Esophagus muscularis mucosa (tissue), 4 donors: ENCODE measurements around the gene TMEM39A. TPM values are rescaled to one million over a fixed set of nuclear protein-coding genes. Genes with fewer than 3 reads are reported as not detected.

Experiments used
- DNase-seq: peaks from one replicate; pipeline ENCODE4 v3.0.0-alpha.2; 2017; ENCODE audit errors: extremely low spot score
- H3K27ac ChIP-seq, 4 donors: fragments of 200-600 bp; sonication (generic); replicated peaks in 1 of 4; 1 replicate in 3 of 4; 2 replicates in 1 of 4; pipeline ENCODE4 v1.5.1; 2016 to 2019; ENCODE audit warnings: mild to moderate bottlenecking in 1 of 4
- H3K27me3 ChIP-seq, 4 donors: fragments of 200-600 bp; sonication (generic); one replicate each; pipeline versions ENCODE4 v1.5.1 to v1.6.0; 2016 to 2019
- H3K36me3 ChIP-seq, 4 donors: fragments of 200-600 bp; sonication (generic); one replicate each; pipeline ENCODE4 v1.5.1; 2016 to 2019
- H3K4me1 ChIP-seq, 4 donors: fragments of 200-600 bp; sonication (generic); one replicate each; pipeline ENCODE4 v1.5.1; 2016 to 2019
- H3K4me3 ChIP-seq, 4 donors: fragments of 200-600 bp; sonication (generic); 1 replicate in 2 of 4; 2 replicates in 2 of 4; pipeline ENCODE4 v1.5.1; 2016 to 2019; ENCODE audit warnings: mild to moderate bottlenecking in 4 of 4, moderate library complexity in 1 of 4
- H3K9me3 ChIP-seq, 4 donors: fragments of 200-600 bp; sonication (generic); 1 replicate in 3 of 4; 2 replicates in 1 of 4; pipeline ENCODE4 v1.5.1; 2016 to 2019
- EP300 ChIP-seq: sonication (generic); formaldehyde crosslinking; IDR thresholded peaks from one replicate; pipeline ENCODE4 v1.6.1; 2017; ENCODE audit warnings: antibody characterized with exemption
- POLR2A ChIP-seq: fragments of 450-650 bp; IDR thresholded peaks from one replicate; pipeline ENCODE4 v1.6.1; 2017; ENCODE audit warnings: antibody characterized with exemption, moderate library complexity, mild to moderate bottlenecking, low read depth
- POLR2AphosphoS5 ChIP-seq, 2 donors: sonication (generic); formaldehyde crosslinking; IDR thresholded peaks; one replicate each; pipeline ENCODE4 v1.6.1; 2017; ENCODE audit warnings: antibody characterized with exemption in 2 of 2
- WGBS: methylation state at CpG from one replicate; pipeline ENCODE4 v1.1.5; 2018; 5-methylcytosine and 5-hydroxymethylcytosine counted together
- intact Hi-C: fragments of 100-400 bp; cut with DNase I; formaldehyde crosslinking; loops from one replicate; pipeline ENCODE4 v1.15.1; 2023
- total RNA-seq, 4 donors: library from RNA; depleted of rRNA; stranded (reverse); fragments of >200 nt; gene quantifications; one replicate each; pipeline versions ENCODE4 v1.1.0 to v1.2.1, GENCODE V29; 2016
- TF ChIP-seq, protein P1 (sequence below), 3 experiments: fragments of 200-600 bp in 2 of 3; fragments of 450-650 bp in 1 of 3; sonication (generic) in 2 of 3; IDR thresholded peaks; one replicate each; pipeline ENCODE4 v1.5.1; 2017 to 2019; ENCODE audit warnings: antibody characterized with exemption in 3 of 3, mild to moderate bottlenecking in 2 of 3, moderate library complexity in 1 of 3

TMEM39A gene
- total RNA-seq, 4 donors from 2014 or later: 10.0 to 34.3 (median 25.9) TPM

DNA sequence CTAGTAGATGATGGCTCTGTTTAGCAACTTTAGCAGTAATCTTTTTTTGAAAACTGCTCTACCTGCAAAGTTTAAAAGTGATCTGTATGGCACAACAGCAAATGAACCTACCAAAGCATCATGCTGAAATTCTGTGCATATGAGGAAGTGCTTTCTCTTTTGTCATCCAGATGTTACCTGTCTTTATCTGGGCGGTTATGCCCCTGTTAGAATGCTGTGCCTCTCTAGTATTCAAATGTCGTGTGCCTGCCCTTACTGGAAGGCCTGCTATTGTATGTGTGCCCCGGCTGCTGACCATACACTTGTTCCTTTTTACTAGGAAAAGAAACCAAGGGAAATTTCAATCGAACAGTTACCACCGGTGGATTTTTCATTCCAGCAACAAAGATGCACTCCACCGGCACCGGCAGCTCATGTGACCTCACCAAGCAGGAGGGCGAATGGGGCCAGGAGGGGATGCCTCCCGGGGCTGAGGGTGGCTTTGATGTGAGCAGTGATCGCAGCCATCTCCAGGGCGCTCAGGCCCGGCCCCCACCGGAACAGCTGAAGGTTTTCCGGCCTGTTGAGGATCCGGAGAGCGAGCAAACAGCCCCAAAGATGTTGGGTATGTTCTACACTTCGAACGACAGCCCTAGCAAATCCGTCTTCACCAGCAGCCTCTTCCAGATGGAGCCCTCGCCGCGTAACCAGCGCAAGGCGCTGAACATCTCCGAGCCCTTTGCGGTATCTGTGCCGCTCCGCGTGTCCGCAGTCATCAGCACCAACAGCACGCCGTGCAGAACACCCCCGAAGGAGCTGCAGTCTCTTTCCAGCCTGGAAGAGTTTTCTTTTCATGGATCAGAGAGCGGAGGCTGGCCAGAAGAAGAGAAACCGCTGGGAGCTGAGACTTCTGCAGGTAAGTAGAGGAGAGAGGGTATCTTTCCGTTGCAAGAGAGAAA is 61.6 kb downstream of the TMEM39A start:
- no peaks in the 10 kb centered on the region for H3K9me3 ChIP-seq
- peaks cover 0 to 5% (median 0%) of the 10 kb centered on the region in 4 donors for H3K4me1 ChIP-seq
- no peak overlapping the region for H3K4me3 ChIP-seq
- DNase-seq: peak; percentile 88
- 88% methylated on average over 26 of the region's 36 CpGs for WGBS
- TF ChIP-seq EP300 (no peak), POLR2A (no peak), POLR2AphosphoS5 (IDR thresholded peaks at IDR 0.05) (no peak)
- TF ChIP-seq, protein P1, sequence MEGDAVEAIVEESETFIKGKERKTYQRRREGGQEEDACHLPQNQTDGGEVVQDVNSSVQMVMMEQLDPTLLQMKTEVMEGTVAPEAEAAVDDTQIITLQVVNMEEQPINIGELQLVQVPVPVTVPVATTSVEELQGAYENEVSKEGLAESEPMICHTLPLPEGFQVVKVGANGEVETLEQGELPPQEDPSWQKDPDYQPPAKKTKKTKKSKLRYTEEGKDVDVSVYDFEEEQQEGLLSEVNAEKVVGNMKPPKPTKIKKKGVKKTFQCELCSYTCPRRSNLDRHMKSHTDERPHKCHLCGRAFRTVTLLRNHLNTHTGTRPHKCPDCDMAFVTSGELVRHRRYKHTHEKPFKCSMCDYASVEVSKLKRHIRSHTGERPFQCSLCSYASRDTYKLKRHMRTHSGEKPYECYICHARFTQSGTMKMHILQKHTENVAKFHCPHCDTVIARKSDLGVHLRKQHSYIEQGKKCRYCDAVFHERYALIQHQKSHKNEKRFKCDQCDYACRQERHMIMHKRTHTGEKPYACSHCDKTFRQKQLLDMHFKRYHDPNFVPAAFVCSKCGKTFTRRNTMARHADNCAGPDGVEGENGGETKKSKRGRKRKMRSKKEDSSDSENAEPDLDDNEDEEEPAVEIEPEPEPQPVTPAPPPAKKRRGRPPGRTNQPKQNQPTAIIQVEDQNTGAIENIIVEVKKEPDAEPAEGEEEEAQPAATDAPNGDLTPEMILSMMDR (IDR thresholded peaks at IDR 0.05): no peak
- intact Hi-C loops: no loop called here
- no peak overlapping the region for H3K27ac ChIP-seq
- H3K36me3 ChIP-seq: peaks cover 0 to 94% (median 66%) of the 10 kb centered on the region in 4 donors
- no peaks in the 10 kb centered on the region for H3K27me3 ChIP-seq

GRCh38 chr3:119401069-119401468 is 62.3 kb downstream of the TMEM39A start:
- Histone ChIP-seq H3K36me3 (peaks cover 0 to 90% (median 67%) of the 10 kb centered on the region in 4 donors), H3K27ac (no peak overlapping the region), H3K4me3 (no peak overlapping the region), H3K9me3 (no peaks in the 10 kb centered on the region), H3K27me3 (no peaks in the 10 kb centered on the region), H3K4me1 (peaks cover 0 to 5% (median 0%) of the 10 kb centered on the region in 4 donors)
- TF ChIP-seq, protein P1 (IDR thresholded peaks at IDR 0.05): no peak
- TF ChIP-seq POLR2A (no peak), POLR2AphosphoS5 (IDR thresholded peaks at IDR 0.05) (no peak), EP300 (no peak)
- intact Hi-C loops: no loop called here
- 92% methylated on average over 5 of the region's 5 CpGs for WGBS
- no peak for DNase-seq

- H3K4me1 ChIP-seq: peaks cover 0 to 5% (median 0%) of the 10 kb centered on the region in 4 donors
- H3K4me3 ChIP-seq: no peak overlapping the region
- intact Hi-C loops: no loop called here
- H3K27me3 ChIP-seq: no peaks in the 10 kb centered on the region
- no peak for DNase-seq
- WGBS: 87% methylated on average over 5 of the region's 5 CpGs
- no peak overlapping the region for H3K27ac ChIP-seq
- peaks cover 0 to 89% (median 67%) of the 10 kb centered on the region in 4 donors for H3K36me3 ChIP-seq
- TF ChIP-seq EP300 (no peak), POLR2A (no peak), POLR2AphosphoS5 (IDR thresholded peaks at IDR 0.05) (no peak)
- TF ChIP-seq, protein P1 (IDR thresholded peaks at IDR 0.05): no peak
- H3K9me3 ChIP-seq: no peaks in the 10 kb centered on the region
Measured at GRCh38 chr3:119400466-119400865, 62.9 kb downstream of the TMEM39A start.

DNA sequence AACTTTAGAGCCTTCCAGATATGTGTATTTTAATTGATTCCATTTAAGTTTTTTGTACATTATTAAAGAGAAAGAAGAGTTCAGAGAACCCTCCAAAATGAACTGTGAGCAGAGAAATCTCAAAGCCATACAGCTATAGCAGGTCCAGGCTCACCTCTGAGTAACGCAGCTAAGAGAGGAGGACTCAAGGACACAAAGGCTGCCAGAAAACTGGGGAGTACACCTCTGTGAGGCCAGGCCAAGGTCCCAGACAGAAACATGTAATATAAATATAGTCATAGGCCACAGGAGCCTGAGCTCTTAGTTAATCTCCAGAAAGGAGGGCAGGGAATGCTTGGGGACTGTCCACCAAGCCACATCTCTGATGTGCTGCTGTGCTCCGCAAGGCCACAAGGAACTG is 66.5 kb downstream of the TMEM39A start:
- Histone ChIP-seq H3K27ac (no peak overlapping the region), H3K36me3 (peaks cover 24 to 91% (median 65%) of the 10 kb centered on the region in 4 donors), H3K9me3 (no peaks in the 10 kb centered on the region), H3K4me1 (no peaks in the 10 kb centered on the region), H3K4me3 (no peak overlapping the region), H3K27me3 (no peaks in the 10 kb centered on the region)
- intact Hi-C loops: no loop called here
- TF ChIP-seq POLR2A (no peak), EP300 (no peak), POLR2AphosphoS5 (IDR thresholded peaks at IDR 0.05) (no peak)
- TF ChIP-seq, protein P1 (IDR thresholded peaks at IDR 0.05): no peak
- no peak for DNase-seq
- WGBS: 96% methylated on average over 2 of the region's 2 CpGs
